GM12892 (cell line): ENCODE results near the gene AK8.

Experiments used
- POLR2A ChIP-seq: IDR thresholded peaks from 2 replicates; pipeline ENCODE4 v1.6.1; 2011; ENCODE audit warnings: low read depth, low read length, control low read depth
- POLR2AphosphoS5 ChIP-seq: IDR thresholded peaks from 2 replicates; pipeline ENCODE4 v1.6.1; 2011; ENCODE audit warnings: low read depth, low read length, control low read depth

GRCh38 chr9:132854832-132855231, 23.3 kb downstream of the AK8 start:
- TF ChIP-seq POLR2A: no peak
- TF ChIP-seq POLR2AphosphoS5: no peak
